Calu3 (cell line): Measurements from ENCODE around the gene B3GALT5. TPM values are rescaled to one million over a fixed set of nuclear protein-coding genes. Genes with fewer than 3 reads are reported as not detected.

Source experiments
- BruUV-seq: library from RNA; stranded (reverse); fragments of 400-500 nt; replicated peaks from 2 replicates; lab custom pipeline; 2021; lab: Mats Ljungman, UMichigan
- CTCF ChIA-PET: fragments of 300-600 bp; sonication (Branson Sonifier 250); formaldehyde crosslinking; loops from one replicate; lab custom pipeline; 2022; ENCODE audit warnings: antibody characterized with exemption; lab: Charles Lee
- DNase-seq: peaks from one replicate; pipeline ENCODE4 v3.0.0; 2022
- H3K27ac Mint-ChIP-seq: one replicate; pipeline ENCODE4 v1.8.0; 2022; ENCODE audit warnings: mixed read lengths; ENCODE audit not compliant: unreplicated experiment
- H3K27me3 Mint-ChIP-seq: one replicate; pipeline ENCODE4 v1.8.0; 2022; ENCODE audit warnings: mixed read lengths; ENCODE audit not compliant: unreplicated experiment
- H3K36me3 Mint-ChIP-seq: one replicate; pipeline ENCODE4 v1.8.0; 2022; ENCODE audit warnings: mild to moderate bottlenecking, moderate library complexity, mixed read lengths; ENCODE audit not compliant: insufficient read depth, unreplicated experiment
- H3K4me1 Mint-ChIP-seq: one replicate; pipeline ENCODE4 v1.8.0; 2022; ENCODE audit warnings: mild to moderate bottlenecking, low read depth, mixed read lengths; ENCODE audit not compliant: unreplicated experiment
- H3K4me3 Mint-ChIP-seq: one replicate; pipeline ENCODE4 v1.8.0; 2022; ENCODE audit warnings: mild to moderate bottlenecking, low read depth, moderate library complexity, mixed read lengths; ENCODE audit not compliant: unreplicated experiment
- H3K9me3 Mint-ChIP-seq: one replicate; pipeline ENCODE4 v1.8.0; 2022; ENCODE audit warnings: low read depth, mixed read lengths; ENCODE audit not compliant: unreplicated experiment
- CTCF ChIP-seq: fragments of 200-600 bp; IDR thresholded peaks from one replicate; pipeline ENCODE4 v1.8.0; 2022; ENCODE audit warnings: antibody characterized with exemption; ENCODE audit not compliant: unreplicated experiment
- intact Hi-C: fragments of 100-400 bp; cut with micrococcal nuclease; formaldehyde crosslinking; loops from one replicate; pipeline ENCODE4 v1.10.0; 2022; ENCODE audit not compliant: unreplicated experiment
- total RNA-seq: library from RNA; stranded (reverse); gene quantifications from 2 replicates; pipeline ENCODE4 v1.2.3, GENCODE V29; 2022

The B3GALT5 gene
- total RNA-seq, 1 experiment from 2014 or later, result 40.8 TPM

- intact Hi-C loops, result no loop called here
- Mint-ChIP-seq H3K27ac (no peak overlapping the region), H3K9me3 (no peaks in the 10 kb centered on the region), H3K27me3 (no peaks in the 10 kb centered on the region), H3K4me3 (no peak overlapping the region), H3K4me1 (no peaks in the 10 kb centered on the region), H3K36me3 (no peaks in the 10 kb centered on the region)
- CTCF ChIA-PET, result no interaction called here
- DNase-seq, result no peak
- TF ChIP-seq CTCF, result no peak
- BruUV-seq, result no TSS peak
Observed at GRCh38 chr21:39703578-39703977, 90.8 kb downstream of the B3GALT5 start.

- no peak overlapping the region for H3K4me3 Mint-ChIP-seq
- H3K9me3 Mint-ChIP-seq, result no peaks in the 10 kb centered on the region
- no TSS peak for BruUV-seq
- CTCF ChIA-PET, result interaction anchor here (1.0 to 1.2 kb wide), 5 partner anchors 39 to 187 kb away, joined by 3 to 4 read pairs (median 3); no protein-coding TSS in a partner anchor
- no peaks in the 10 kb centered on the region for H3K27me3 Mint-ChIP-seq
- no peaks in the 10 kb centered on the region for H3K36me3 Mint-ChIP-seq
- H3K4me1 Mint-ChIP-seq, result no peaks in the 10 kb centered on the region
- no peak for TF ChIP-seq CTCF
- intact Hi-C loops, result no loop called here
- H3K27ac Mint-ChIP-seq, result no peak overlapping the region
- no peak for DNase-seq
Observed at GRCh38 chr21:39705849-39706248, 93.1 kb downstream of the B3GALT5 start.

- H3K27ac Mint-ChIP-seq, result no peak overlapping the region
- no peak for DNase-seq
- no TSS peak for BruUV-seq
- no peak overlapping the region for H3K4me3 Mint-ChIP-seq
- no peaks in the 10 kb centered on the region for H3K27me3 Mint-ChIP-seq
- H3K4me1 Mint-ChIP-seq, result no peaks in the 10 kb centered on the region
- no peak for TF ChIP-seq CTCF
- no peaks in the 10 kb centered on the region for H3K36me3 Mint-ChIP-seq
- H3K9me3 Mint-ChIP-seq, result no peaks in the 10 kb centered on the region
- CTCF ChIA-PET, result no interaction called here
- intact Hi-C loops, result no loop called here
Observed at GRCh38 chr21:39707316-39707715, 94.6 kb downstream of the B3GALT5 start.

GRCh38 chr21:39710866-39711265 is 98.1 kb downstream of the B3GALT5 start:
- TF ChIP-seq CTCF, result no peak
- no peak overlapping the region for H3K27ac Mint-ChIP-seq
- no peak overlapping the region for H3K4me3 Mint-ChIP-seq
- no peaks in the 10 kb centered on the region for H3K36me3 Mint-ChIP-seq
- CTCF ChIA-PET, result interaction anchor here (0.6 to 1.1 kb wide), 2 partner anchors 10 to 191 kb away, joined by 3 read pairs; no protein-coding TSS in a partner anchor
- DNase-seq, result no peak
- BruUV-seq, result no TSS peak
- peaks cover 13% of the 10 kb centered on the region for H3K4me1 Mint-ChIP-seq
- intact Hi-C loops, result no loop called here
- H3K27me3 Mint-ChIP-seq, result no peaks in the 10 kb centered on the region
- H3K9me3 Mint-ChIP-seq, result no peaks in the 10 kb centered on the region
